ENCODE results near the gene PGLYRP1. TPM values are rescaled to one million over a fixed set of nuclear protein-coding genes. Genes with fewer than 3 reads are reported as not detected.

PGLYRP1 gene
- total RNA-seq, 1 experiment from 2014 or later: not detected

- Histone ChIP-seq H3K27me3 (ENCODE audit: control insufficient read depth, insufficient read depth, low read length) (peaks cover 2% of the 10 kb centered on the region), H3K4me3 (ENCODE audit: insufficient read depth, low read depth, low read length) (no peak overlapping the region), H3K36me3 (replicated peaks; ENCODE audit: control insufficient read depth, insufficient read depth, low read length) (no peaks in the 10 kb centered on the region)
- DNase-seq: no peak
Observed at GRCh38 chr19:46042252-46042883, 19.5 kb upstream of the PGLYRP1 start.

- Histone ChIP-seq H3K4me3 (ENCODE audit: insufficient read depth, low read depth, low read length) (no peak within 1 kb of the TSS), H3K36me3 (replicated peaks; ENCODE audit: control insufficient read depth, insufficient read depth, low read length) (no peaks in the 10 kb centered on the region), H3K27me3 (ENCODE audit: control insufficient read depth, insufficient read depth, low read length) (peaks cover 2% of the 10 kb centered on the region)
- no peak for DNase-seq
Observed at GRCh38 chr19:46040952-46041500, 18.2 kb upstream of the PGLYRP1 start, which contains the start of gene IGFL4. IGFL4 (minus strand) TSS chr19:46041002; CDS start chr19:46040962, 40 bp downstream.

- peaks cover 2% of the 10 kb centered on the region for H3K27me3 ChIP-seq (ENCODE audit: control insufficient read depth, insufficient read depth, low read length)
- no peak overlapping the region for H3K4me3 ChIP-seq (ENCODE audit: insufficient read depth, low read depth, low read length)
- no peak for DNase-seq
- no peaks in the 10 kb centered on the region for H3K36me3 ChIP-seq (replicated peaks; ENCODE audit: control insufficient read depth, insufficient read depth, low read length)
Observed at GRCh38 chr19:46040125-46040524, 17.3 kb upstream of the PGLYRP1 start.

- no peak for DNase-seq
- H3K27me3 ChIP-seq (ENCODE audit: control insufficient read depth, insufficient read depth, low read length): peaks cover 2% of the 10 kb centered on the region
- no peaks in the 10 kb centered on the region for H3K36me3 ChIP-seq (replicated peaks; ENCODE audit: control insufficient read depth, insufficient read depth, low read length)
- H3K4me3 ChIP-seq (ENCODE audit: insufficient read depth, low read depth, low read length): no peak overlapping the region
Observed at GRCh38 chr19:46036744-46037128, 13.9 kb upstream of the PGLYRP1 start.

- H3K27me3 ChIP-seq (ENCODE audit: control insufficient read depth, insufficient read depth, low read length): peaks cover 2% of the 10 kb centered on the region
- no peak overlapping the region for H3K4me3 ChIP-seq (ENCODE audit: insufficient read depth, low read depth, low read length)
- no peaks in the 10 kb centered on the region for H3K36me3 ChIP-seq (replicated peaks; ENCODE audit: control insufficient read depth, insufficient read depth, low read length)
- peak; percentile 33 for DNase-seq
Observed at GRCh38 chr19:46035986-46036743, 13.3 kb upstream of the PGLYRP1 start.

GRCh38 chr19:46035546-46035945, 12.7 kb upstream of the PGLYRP1 start:
- Histone ChIP-seq H3K4me3 (ENCODE audit: insufficient read depth, low read depth, low read length) (no peak overlapping the region), H3K36me3 (replicated peaks; ENCODE audit: control insufficient read depth, insufficient read depth, low read length) (no peaks in the 10 kb centered on the region), H3K27me3 (ENCODE audit: control insufficient read depth, insufficient read depth, low read length) (peaks cover 2% of the 10 kb centered on the region; the same call in 1 of the 2 replicates)
- no peak for DNase-seq

- H3K27me3 ChIP-seq (ENCODE audit: control insufficient read depth, insufficient read depth, low read length): no peaks in the 10 kb centered on the region
- no peak overlapping the region for H3K4me3 ChIP-seq (ENCODE audit: insufficient read depth, low read depth, low read length)
- no peaks in the 10 kb centered on the region for H3K36me3 ChIP-seq (replicated peaks; ENCODE audit: control insufficient read depth, insufficient read depth, low read length)
- no peak for DNase-seq
Observed at GRCh38 chr19:46033401-46033800, 10.5 kb upstream of the PGLYRP1 start.

GRCh38 chr19:46032597-46033025, 9.8 kb upstream of the PGLYRP1 start:
- Histone ChIP-seq H3K4me3 (ENCODE audit: insufficient read depth, low read depth, low read length) (no peak overlapping the region), H3K36me3 (replicated peaks; ENCODE audit: control insufficient read depth, insufficient read depth, low read length) (no peaks in the 10 kb centered on the region), H3K27me3 (ENCODE audit: control insufficient read depth, insufficient read depth, low read length) (no peaks in the 10 kb centered on the region)
- DNase-seq: no peak

GRCh38 chr19:46031781-46032596, 9.1 kb upstream of the PGLYRP1 start:
- DNase-seq: no peak
- Histone ChIP-seq H3K4me3 (ENCODE audit: insufficient read depth, low read depth, low read length) (no peak overlapping the region), H3K27me3 (ENCODE audit: control insufficient read depth, insufficient read depth, low read length) (no peaks in the 10 kb centered on the region)

GRCh38 chr19:46030812-46031550, 8.1 kb upstream of the PGLYRP1 start:
- H3K4me3 ChIP-seq (ENCODE audit: insufficient read depth, low read depth, low read length): no peak overlapping the region
- no peaks in the 10 kb centered on the region for H3K36me3 ChIP-seq (replicated peaks; ENCODE audit: control insufficient read depth, insufficient read depth, low read length)
- DNase-seq: no peak
- H3K27me3 ChIP-seq (ENCODE audit: control insufficient read depth, insufficient read depth, low read length): no peaks in the 10 kb centered on the region

More at GRCh38 chr19:46031781-46032596, 9.1 kb upstream of the PGLYRP1 start:
- no peaks in the 10 kb centered on the region for H3K36me3 ChIP-seq (replicated peaks; ENCODE audit: control insufficient read depth, insufficient read depth, low read length)

GRCh38 chr19:46025835-46026234, 3.0 kb upstream of the PGLYRP1 start:
- Histone ChIP-seq H3K36me3 (replicated peaks; ENCODE audit: control insufficient read depth, insufficient read depth, low read length) (no peaks in the 10 kb centered on the region), H3K4me3 (ENCODE audit: insufficient read depth, low read depth, low read length) (no peak overlapping the region), H3K27me3 (ENCODE audit: control insufficient read depth, insufficient read depth, low read length) (no peaks in the 10 kb centered on the region)
- no peak for DNase-seq

GRCh38 chr19:46023311-46023779, 492 bp upstream of the PGLYRP1 start:
- DNase-seq: no peak
- Histone ChIP-seq H3K4me3 (ENCODE audit: insufficient read depth, low read depth, low read length) (no peak overlapping the region), H3K27me3 (ENCODE audit: control insufficient read depth, insufficient read depth, low read length) (no peaks in the 10 kb centered on the region), H3K36me3 (replicated peaks; ENCODE audit: control insufficient read depth, insufficient read depth, low read length) (no peaks in the 10 kb centered on the region)

- H3K27me3 ChIP-seq (ENCODE audit: control insufficient read depth, insufficient read depth, low read length): no peaks in the 10 kb centered on the region
- H3K4me3 ChIP-seq (ENCODE audit: insufficient read depth, low read depth, low read length): no peak overlapping the region
- no peak for DNase-seq
- H3K36me3 ChIP-seq (replicated peaks; ENCODE audit: control insufficient read depth, insufficient read depth, low read length): no peaks in the 10 kb centered on the region
Observed at GRCh38 chr19:46022061-46022430, 807 bp downstream of the PGLYRP1 start.

- peak; percentile 76 for DNase-seq
- Histone ChIP-seq H3K27me3 (ENCODE audit: control insufficient read depth, insufficient read depth, low read length) (peaks cover under 1% of the 10 kb centered on the region), H3K36me3 (replicated peaks; ENCODE audit: control insufficient read depth, insufficient read depth, low read length) (no peaks in the 10 kb centered on the region), H3K4me3 (ENCODE audit: insufficient read depth, low read depth, low read length) (no peak overlapping the region)
Observed at GRCh38 chr19:46021531-46022041, 1.3 kb downstream of the PGLYRP1 start.

Data from H7 (cell line).